Nephron (organoid): Measurements from ENCODE around the gene SAMD5.

Source experiments
- H3K27ac Mint-ChIP-seq, 3 experiments: 2 replicates each; pipeline ENCODE4 v1.8.0; 2020; ENCODE audit warnings: mixed read lengths in 3 of 3, mild to moderate bottlenecking in 2 of 3, moderate library complexity in 1 of 3
- H3K27me3 Mint-ChIP-seq: 2 replicates; pipeline ENCODE4 v1.8.0; 2021; ENCODE audit warnings: low read depth, mild to moderate bottlenecking, moderate library complexity, mixed read lengths
- H3K36me3 Mint-ChIP-seq: 2 replicates; pipeline ENCODE4 v1.8.0; 2020; ENCODE audit warnings: low read depth, mixed read lengths
- H3K4me1 Mint-ChIP-seq: 2 replicates; pipeline ENCODE4 v1.8.0; 2020; ENCODE audit warnings: mixed read lengths
- H3K4me3 Mint-ChIP-seq, 3 experiments: 2 replicates each; pipeline ENCODE4 v1.8.0; 2020; ENCODE audit warnings: mild to moderate bottlenecking in 3 of 3, mixed read lengths in 3 of 3, moderate library complexity in 2 of 3
- H3K9me3 Mint-ChIP-seq: 2 replicates; pipeline ENCODE4 v1.8.0; 2020; ENCODE audit warnings: mixed read lengths
- TF ChIP-seq, protein P1 (sequence below), 3 experiments: fragments of 200-600 bp; sonication (generic); IDR thresholded peaks; one replicate each; pipeline ENCODE4 v1.5.0; 2021; ENCODE audit warnings: antibody characterized with exemption in 3 of 3; ENCODE audit not compliant: unreplicated experiment in 3 of 3

SAMD5 gene

DNA sequence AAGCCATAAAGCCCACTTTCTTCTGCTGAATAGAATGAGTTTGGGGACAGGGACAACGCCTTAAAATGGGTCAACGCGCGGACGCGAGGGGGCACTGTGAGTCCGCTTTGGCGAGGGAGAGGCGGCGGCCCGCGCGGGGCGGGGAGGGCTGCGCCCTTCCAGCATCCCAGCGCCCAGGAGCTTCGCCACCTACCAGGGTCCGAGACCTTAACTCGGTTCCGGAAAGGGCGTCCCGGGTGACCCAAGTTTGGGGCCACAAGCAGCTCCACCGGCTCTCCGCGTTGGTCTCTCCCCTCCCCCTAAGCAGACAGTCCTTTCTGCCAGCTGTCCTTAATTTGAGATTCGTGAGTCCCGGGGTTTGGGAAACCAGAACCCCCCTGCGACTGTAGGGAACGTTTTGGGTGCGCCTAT, 1.8 kb upstream of the SAMD5 start:
- H3K9me3 Mint-ChIP-seq, result no peaks in the 10 kb centered on the region
- no peaks in the 10 kb centered on the region for H3K36me3 Mint-ChIP-seq
- peak overlapping the region; percentile 83 to 89 (median 84) for H3K4me3 Mint-ChIP-seq
- H3K27me3 Mint-ChIP-seq, result peaks cover 35% of the 10 kb centered on the region
- peak overlapping the region in 1 of 3 experiments; percentile 38 for H3K27ac Mint-ChIP-seq
- peaks cover 22% of the 10 kb centered on the region for H3K4me1 Mint-ChIP-seq
- TF ChIP-seq, protein P1, sequence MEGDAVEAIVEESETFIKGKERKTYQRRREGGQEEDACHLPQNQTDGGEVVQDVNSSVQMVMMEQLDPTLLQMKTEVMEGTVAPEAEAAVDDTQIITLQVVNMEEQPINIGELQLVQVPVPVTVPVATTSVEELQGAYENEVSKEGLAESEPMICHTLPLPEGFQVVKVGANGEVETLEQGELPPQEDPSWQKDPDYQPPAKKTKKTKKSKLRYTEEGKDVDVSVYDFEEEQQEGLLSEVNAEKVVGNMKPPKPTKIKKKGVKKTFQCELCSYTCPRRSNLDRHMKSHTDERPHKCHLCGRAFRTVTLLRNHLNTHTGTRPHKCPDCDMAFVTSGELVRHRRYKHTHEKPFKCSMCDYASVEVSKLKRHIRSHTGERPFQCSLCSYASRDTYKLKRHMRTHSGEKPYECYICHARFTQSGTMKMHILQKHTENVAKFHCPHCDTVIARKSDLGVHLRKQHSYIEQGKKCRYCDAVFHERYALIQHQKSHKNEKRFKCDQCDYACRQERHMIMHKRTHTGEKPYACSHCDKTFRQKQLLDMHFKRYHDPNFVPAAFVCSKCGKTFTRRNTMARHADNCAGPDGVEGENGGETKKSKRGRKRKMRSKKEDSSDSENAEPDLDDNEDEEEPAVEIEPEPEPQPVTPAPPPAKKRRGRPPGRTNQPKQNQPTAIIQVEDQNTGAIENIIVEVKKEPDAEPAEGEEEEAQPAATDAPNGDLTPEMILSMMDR (IDR thresholded peaks at IDR 0.05; ENCODE audit: unreplicated experiment in 3 of 3), result peak; percentile 87 to 94 (median 88)

DNA sequence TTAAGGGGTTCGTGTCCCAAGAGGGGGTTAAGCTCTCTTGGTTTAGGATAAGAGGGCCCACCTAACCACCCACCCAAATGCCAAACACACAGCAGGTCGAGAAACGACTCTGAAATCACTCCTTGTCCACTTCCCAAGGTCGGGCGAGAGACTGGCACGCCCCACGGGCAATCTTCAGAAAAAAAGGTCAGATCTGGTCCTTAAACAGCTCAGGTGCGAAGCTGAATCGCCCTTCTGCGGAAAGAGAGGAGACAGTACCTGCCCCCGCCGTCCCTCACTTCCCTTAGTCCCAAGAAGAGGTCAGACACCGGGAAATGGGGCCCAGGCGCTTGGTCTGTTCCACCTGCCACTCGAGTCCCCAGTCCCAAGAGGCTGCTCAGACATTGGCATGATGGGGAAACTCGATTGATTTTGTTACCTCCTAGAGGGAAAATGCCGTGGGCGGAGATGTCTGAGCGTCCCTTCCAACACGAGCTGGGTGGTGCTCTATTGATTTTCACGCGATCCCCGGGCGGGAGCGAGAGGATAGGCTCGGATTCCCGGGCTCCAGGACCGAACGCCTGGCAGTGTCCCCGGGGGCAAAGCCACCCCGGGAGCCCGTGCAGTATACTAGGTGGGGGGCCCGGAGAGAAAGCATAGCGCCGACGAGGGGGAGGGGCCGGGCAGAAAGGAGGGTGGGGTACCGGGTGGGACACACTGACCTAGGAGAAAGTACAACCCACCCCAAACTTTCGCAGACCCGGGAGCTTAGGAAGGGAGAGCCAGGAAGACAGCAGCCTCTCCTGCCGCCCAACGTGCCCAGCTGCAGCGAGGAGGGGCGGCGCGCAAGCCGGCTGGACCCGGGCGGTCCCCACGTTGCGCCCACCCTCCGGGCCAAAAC, 1.1 kb upstream of the SAMD5 start:
- H3K27ac Mint-ChIP-seq, result no peak overlapping the region
- H3K36me3 Mint-ChIP-seq, result no peaks in the 10 kb centered on the region
- TF ChIP-seq, protein P1 (IDR thresholded peaks at IDR 0.05; ENCODE audit: unreplicated experiment in 3 of 3), result no peak
- peaks cover 22% of the 10 kb centered on the region for H3K4me1 Mint-ChIP-seq
- H3K27me3 Mint-ChIP-seq, result peaks cover 35% of the 10 kb centered on the region
- peak overlapping the region; percentile 83 to 89 (median 84) for H3K4me3 Mint-ChIP-seq
- no peaks in the 10 kb centered on the region for H3K9me3 Mint-ChIP-seq

DNA sequence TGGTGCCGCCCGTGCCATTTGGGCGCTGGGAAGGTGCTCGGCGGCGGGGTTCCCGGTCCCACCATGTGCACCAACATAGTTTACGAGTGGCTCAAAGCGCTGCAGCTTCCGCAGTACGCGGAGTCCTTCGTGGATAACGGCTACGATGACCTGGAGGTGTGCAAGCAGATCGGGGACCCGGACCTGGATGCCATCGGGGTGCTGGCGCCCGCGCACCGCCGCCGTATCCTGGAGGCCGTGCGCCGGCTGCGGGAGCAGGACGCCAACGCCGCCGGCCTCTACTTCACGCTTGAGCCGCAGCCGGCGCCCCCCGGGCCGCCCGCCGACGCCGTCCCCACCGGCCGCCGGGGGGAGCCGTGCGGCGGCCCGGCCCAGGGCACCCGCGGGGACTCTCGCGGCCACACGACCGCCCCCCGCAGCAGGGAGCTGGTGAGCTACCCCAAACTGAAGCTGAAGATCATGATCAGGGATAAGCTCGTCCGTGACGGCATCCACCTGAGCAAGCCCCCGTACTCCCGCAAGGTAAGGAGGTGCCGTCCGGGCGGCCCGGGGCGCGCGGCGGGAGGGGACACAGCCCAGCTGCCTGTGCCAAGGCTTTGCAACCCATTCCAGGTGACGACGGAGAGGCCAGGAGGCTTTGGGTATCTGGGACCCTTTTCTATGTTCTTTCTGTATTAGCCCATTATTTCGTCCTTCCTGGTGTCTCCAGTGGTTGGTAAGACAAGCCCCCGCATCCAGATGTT, 547 bp downstream of the SAMD5 start:
- TF ChIP-seq, protein P1 (IDR thresholded peaks at IDR 0.05; ENCODE audit: unreplicated experiment in 3 of 3), result peak in 1 of 3 experiments; percentile 11
- no peaks in the 10 kb centered on the region for H3K36me3 Mint-ChIP-seq
- H3K9me3 Mint-ChIP-seq, result no peaks in the 10 kb centered on the region
- peaks cover 31% of the 10 kb centered on the region for H3K27me3 Mint-ChIP-seq
- H3K4me3 Mint-ChIP-seq, result peak overlapping the region; percentile 93 to 96 (median 95)
- peak overlapping the region; percentile 28 to 54 (median 33) for H3K27ac Mint-ChIP-seq
- H3K4me1 Mint-ChIP-seq, result peaks cover 22% of the 10 kb centered on the region

DNA sequence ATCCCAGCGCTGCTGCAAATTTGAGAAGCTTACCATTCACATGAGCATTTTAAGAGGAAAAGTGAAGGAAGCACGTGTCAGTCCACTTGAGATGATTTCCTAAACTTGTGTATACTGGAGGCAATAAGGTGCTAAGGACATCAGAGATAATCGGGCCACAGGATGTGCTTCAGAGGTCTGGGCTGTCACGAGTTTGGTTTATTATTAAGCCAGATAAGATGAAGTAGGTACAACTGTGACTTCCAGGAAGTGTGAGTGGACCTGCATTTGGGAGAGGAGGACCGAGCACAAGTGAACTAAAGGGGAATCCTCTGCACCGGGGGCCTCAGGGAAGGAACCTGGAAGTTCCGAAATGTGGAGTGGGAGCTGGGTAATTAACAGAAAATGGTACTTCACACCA, 1.4 kb downstream of the SAMD5 start:
- no peaks in the 10 kb centered on the region for H3K36me3 Mint-ChIP-seq
- peaks cover 27% of the 10 kb centered on the region for H3K27me3 Mint-ChIP-seq
- peak overlapping the region; percentile 87 to 93 (median 93) for H3K4me3 Mint-ChIP-seq
- H3K4me1 Mint-ChIP-seq, result peaks cover 26% of the 10 kb centered on the region
- no peaks in the 10 kb centered on the region for H3K9me3 Mint-ChIP-seq
- TF ChIP-seq, protein P1 (IDR thresholded peaks at IDR 0.05; ENCODE audit: unreplicated experiment in 3 of 3), result no peak
- peak overlapping the region; percentile 28 to 54 (median 33) for H3K27ac Mint-ChIP-seq

DNA sequence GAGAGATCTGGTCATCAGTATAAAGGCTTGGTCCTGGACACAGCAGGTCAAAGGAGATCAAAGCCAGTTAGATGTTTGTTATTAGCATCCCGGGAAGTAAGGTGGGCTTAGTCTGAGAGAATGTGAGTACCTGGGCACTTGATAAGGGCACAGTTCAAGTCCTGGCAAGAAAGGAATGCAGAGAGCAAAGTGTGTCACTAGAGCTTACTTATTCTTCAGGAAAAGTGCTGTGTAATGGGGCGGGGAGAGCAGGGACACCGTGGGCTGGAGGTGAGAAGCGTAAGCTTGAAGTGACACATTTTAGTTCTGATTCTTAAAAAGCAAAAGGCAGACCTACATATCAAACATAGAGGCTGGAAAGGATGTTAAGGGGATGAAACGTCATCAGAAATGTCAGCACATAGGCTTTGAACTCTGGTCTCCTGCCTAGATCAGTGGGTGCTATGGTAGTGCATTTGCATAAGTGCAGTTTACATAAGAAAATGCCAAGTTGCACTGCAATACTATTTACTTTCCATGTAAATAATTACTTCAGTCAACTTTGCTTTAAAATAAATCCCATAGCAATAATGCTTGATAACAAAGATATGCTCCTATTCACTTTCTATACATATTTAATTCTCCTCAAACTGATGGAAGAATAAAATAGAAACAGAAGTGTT, 2.6 kb downstream of the SAMD5 start:
- Mint-ChIP-seq H3K27ac (no peak overlapping the region), H3K9me3 (no peaks in the 10 kb centered on the region), H3K4me3 (peak overlapping the region; percentile 14 to 93 (median 93)), H3K36me3 (no peaks in the 10 kb centered on the region), H3K4me1 (peaks cover 31% of the 10 kb centered on the region), H3K27me3 (peaks cover 34% of the 10 kb centered on the region)
- TF ChIP-seq, protein P1 (IDR thresholded peaks at IDR 0.05; ENCODE audit: unreplicated experiment in 3 of 3), result no peak
